Fibroblast of skin of left biceps (primary cell): Measurements from ENCODE around the gene TRAF3.

Experiments used
- DNase-seq, 2 experiments: peaks; one replicate each; pipeline ENCODE4 v3.0.0-alpha.2; 2013; ENCODE audit warnings: low read depth in 2 of 2

The TRAF3 gene, protein sequence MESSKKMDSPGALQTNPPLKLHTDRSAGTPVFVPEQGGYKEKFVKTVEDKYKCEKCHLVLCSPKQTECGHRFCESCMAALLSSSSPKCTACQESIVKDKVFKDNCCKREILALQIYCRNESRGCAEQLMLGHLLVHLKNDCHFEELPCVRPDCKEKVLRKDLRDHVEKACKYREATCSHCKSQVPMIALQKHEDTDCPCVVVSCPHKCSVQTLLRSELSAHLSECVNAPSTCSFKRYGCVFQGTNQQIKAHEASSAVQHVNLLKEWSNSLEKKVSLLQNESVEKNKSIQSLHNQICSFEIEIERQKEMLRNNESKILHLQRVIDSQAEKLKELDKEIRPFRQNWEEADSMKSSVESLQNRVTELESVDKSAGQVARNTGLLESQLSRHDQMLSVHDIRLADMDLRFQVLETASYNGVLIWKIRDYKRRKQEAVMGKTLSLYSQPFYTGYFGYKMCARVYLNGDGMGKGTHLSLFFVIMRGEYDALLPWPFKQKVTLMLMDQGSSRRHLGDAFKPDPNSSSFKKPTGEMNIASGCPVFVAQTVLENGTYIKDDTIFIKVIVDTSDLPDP

DNA sequence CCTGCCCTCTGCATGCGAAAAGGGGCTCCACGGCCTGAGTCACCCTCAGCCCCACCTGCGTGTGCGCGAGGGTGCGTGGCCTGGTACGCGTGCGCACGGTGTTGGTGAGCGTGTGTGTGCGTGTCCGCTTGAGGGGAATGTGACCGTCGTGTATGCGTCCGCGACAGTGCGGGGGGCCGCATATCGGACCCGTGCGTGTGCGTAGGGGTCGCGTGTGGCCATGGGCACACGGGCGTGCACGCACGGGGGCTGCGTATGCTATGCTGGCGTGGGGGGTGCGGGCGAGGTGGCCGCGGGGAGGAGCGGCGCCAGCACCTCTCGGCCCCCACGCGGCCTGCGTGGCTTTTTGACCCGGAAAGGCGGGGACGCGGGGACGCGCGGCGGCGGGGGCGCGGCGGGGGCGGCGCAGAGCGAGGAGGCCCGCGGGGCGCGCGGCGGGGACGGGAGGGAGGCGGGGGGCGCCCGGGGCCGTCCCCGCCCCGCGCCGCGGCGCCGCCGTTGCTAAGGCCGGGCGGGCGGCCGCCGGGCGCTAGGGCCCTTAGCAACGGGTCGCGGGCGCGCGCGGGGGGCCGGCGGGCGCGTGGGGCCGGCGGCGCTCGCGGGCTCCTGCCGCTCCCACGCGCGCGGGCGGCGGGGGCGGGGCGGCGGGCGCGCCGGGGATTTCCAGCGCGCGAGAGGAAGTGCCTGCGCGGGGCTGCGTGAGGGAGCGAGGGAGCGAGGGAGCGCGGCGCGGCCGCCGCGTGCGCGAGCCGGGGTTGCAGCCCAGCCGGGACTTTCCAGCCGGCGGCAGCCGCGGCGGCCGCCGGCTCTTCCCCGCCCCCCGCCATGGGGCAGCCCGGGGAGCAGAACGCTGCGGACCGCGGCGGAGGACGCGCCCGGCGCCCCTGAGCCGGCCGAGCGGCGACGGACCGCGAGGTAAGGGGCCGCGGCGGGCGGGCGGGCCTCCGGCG is at the start of gene TRAF3:
TRAF3 (plus strand) TSS at position 689 of the 950 bp plus-strand sequence. CDS start 92,753 bp downstream, outside the sequence.
- DNase-seq: no peak

DNA sequence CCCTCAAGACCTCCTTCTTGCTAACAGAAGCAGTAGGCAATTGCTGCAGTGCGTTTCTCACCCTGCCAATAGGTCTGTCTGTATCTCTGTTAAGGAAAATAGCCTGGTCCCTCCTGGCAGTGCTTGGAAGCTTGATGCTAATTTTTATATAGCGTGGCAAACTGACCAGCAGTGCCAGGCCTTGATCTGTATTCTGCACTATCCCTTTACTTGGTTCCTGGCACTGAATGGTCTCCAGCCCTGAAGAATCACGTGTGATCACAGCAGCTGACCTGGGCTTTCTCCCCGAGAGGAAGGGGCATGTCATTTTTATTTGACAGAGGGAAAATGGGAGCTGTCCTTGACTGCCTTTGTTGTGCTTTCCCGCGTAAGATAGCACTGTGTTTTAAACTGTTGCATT is 48.7 kb upstream of the TRAF3 start:
- no peak for DNase-seq

DNA sequence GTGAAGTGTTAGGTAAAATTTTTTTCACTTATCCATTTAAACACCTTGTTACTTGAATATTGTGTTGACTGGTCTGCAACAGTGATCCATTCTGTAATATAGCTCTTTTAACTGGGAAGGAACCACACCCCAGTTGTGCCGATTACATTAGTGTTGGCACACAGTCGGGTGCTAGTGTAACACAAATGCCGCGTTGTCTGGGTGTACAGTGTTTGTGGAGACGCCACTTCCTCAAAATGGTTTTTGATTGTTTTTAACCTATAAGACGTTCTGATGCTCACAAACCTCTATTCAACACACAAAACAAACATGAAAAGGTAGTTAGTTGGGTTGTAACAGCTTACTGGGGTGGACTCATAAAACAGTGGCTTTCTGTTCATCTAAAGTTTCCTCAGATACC is 48.0 kb upstream of the TRAF3 start:
- no peak for DNase-seq

DNA sequence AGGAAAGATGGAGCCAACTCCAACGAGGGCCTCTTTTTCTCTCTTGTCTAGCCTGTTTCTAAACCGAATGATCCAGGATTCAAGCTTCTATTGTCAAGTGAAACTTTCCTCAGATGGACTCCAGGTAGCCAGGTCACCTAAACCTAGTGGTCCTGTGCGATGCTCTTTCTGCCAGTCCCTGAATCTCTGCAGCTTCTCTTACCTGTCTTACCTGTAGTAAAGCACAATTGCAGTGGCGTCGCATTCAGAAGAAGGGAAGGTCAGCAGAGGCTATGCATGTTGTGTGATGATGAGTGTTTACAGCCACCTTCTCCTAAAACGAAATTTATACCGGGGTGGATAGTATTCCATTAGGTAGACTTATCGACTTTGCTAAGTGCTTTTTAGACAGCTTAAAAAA is 47.4 kb upstream of the TRAF3 start:
- no peak for DNase-seq

DNA sequence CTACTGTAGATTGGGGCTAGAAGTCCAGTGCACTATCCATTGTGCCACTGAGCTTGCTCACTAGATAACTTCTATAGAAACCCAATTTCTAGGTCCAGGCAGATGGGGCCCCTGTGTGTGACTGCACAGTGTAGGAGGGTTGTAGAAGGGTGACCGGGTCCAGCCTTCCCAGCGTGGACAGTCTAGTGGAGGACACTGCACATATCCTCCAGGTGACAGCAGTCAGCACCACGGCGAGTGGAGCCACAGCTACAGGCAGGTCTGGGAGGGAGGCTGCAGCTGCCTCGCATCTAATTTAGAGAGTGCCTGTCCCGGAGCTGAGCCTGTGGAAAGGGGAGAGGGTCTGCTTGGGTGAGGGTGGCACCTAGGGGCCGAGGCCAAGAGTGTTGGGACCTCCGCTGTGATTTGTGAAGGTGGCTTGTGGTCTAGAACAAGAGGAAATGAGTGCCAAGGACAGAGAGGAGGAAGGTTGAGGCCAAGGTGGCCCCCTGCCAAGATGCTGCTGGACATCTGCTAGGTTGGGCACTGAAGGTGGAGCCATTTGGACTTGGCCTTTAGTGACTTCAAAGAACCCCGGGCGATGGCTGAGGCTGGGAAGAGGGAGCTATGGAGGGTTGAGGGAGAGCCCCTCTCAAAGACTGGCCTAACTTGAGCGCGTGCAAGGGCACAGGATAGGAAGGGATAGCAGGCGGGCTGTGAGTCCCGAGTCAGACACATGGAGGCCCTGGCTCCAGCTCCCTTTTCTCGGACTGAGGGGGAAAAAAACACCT is 46.0 kb upstream of the TRAF3 start:
- DNase-seq: no peak

DNA sequence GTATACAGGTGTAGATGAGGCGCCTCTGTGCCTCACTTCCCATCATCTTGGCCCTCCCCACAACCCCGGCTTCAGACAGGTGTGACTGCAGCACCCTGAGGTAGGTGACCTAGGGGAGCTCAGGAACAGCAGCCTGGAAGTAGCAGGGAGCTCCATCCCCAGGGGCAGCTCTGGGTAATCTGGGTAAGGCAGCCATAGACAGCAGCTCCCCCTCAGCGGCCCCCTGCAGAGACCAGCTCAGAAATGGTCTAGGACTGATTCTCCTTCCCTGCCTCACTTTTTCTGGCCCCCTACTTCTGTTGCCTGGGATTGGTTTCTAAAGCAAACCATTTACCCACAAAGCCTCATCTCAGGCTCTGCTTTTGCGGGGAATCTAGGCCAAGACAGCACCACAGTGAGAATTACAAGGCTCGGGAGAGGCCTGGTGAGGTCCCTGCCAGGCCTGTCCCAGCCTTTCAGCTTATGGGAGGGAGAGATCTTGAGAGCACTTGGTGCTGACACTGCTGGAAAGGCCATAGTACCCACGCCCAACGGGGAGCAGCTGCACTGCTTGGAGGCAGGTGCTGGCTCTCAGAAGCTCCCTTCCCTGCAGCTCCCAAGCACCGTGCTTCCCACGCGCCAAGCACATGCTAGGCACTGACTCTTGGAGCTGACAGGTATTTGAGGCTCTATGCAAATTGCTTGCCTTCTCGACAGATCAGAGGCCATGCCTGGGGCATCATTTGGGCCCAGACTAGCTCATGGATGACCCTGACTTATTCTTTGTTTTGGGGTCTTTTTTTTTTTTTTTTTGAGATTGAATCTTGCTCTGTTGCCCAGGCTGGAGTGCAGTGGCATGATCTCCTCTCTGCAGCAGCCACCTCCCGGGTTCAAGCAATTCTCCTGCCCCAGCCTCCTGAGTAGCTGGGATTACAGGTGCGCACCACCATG is 45.1 kb upstream of the TRAF3 start:
- no peak for DNase-seq

DNA sequence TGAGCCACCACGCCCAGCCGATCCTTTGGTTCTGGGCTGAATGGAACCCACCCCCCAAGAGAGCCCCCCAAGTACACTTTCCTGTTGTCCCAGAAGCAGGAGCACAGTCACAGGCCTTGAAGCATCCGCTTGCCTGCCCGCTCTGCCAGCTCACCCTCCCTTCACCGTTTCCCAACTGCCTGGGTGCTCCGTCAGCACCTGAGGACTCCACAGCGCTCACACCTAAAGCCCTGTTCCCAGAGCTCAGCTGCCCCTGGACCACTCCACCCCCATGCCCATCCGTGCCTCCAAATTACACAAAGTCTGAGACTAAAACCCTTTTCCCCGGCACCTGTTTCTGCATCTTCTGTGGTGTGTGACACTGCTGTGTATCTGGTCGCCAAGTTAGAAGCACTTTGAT is 44.3 kb upstream of the TRAF3 start:
- DNase-seq: no peak

DNA sequence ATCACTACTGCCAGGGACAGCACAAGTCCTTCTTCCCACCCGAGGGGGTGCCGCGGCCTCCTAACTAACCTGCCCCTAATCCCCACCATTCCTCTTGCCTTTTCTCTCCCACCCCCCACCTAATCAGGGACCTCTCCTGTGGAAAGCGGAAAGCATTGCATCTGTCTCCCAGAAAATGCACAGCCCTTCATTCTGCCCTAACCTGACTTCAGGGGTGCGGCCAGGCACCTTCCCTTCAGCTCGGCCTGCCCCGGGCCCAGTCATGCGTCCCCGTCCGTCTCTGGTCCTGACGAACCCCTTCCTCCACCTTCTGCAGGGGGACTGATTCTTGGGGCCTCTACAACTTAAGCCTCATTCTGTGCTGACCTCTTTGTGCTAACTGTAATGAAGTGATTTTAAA is 43.9 kb upstream of the TRAF3 start:
- DNase-seq: no peak

DNA sequence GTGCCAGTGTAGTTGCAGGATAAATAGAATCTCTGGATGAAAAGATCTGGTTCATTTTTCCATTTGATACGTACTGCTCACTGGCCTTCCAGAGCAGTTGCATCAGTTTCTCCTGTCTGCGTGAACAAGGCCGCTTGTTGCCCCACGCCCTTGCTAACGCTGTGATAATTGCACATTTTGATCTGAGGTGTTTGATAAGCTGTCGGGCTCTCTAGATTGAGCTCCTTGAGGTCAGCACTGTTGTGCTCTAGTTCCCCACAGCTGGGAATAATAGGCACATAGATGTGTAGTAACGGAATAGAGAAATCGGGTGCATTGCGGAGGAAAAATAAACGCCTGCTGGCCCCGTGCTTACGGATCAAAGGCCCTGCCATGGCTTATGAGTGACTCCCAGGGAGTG is 42.8 kb upstream of the TRAF3 start:
- DNase-seq: no peak

DNA sequence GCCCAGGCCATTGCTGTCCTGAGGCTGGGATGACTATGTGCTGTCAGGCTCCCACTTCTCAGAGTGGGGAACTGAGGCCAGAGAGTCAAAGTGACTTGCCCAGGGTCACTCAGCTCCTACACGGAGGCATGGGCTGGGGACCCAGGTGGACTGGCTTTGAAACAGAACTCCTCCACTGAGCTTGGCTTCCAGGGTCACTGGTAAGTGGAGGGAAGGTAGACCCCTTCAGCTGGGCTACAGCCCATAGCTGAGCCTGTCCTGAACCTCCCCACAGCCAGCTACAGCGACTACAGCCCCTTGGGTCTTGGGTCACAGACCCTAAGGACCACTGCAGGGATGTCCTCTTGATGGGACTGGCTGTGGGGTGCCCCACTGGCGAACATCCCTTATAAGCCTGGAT is 40.3 kb upstream of the TRAF3 start:
- no peak for DNase-seq

DNA sequence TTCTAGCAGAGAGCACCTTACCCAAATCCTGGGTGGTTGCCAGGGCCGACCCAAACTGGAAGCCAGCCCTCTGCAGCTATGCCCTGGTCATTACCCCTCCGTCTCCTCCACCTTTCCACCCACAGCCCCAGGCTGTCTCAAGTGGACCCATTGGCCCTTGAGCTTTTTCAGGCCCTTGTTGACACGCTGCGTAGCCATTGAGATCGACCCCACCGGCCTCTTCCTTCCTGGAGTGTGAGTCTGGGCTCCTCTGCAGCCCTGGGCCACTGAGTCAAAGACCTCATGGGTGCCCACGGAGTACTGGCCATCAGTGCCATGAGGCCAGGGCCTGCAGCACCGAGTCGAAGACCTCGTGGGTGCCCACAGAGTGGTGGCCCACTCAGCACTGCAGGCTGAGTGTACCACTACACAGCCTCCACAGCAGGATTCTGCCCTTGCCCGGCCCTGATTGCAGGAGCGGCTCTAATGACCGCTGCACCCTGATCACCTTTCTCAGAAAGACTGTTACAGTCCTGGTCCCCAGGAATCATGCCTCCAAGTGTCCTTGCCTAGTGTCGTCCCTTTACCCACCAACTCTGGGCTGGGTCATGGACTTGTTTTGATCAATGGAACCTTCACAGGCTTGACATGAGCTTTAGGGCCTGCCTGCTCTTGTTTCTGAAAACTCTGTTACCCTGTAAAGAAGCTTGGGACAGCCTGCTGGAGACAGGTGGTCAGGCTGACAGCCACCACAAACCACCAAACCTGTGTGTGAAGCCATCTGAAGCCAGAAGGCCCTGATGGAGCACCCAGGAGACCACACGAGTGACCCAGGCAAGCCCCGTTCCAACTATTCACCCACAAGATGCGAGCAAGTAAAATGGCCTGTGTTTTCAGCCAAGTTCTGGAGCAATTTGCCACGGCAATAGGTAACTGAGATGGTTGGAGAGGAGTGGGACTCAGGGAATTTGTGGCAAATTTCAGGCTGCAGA is 39.6 kb upstream of the TRAF3 start:
- DNase-seq: no peak

DNA sequence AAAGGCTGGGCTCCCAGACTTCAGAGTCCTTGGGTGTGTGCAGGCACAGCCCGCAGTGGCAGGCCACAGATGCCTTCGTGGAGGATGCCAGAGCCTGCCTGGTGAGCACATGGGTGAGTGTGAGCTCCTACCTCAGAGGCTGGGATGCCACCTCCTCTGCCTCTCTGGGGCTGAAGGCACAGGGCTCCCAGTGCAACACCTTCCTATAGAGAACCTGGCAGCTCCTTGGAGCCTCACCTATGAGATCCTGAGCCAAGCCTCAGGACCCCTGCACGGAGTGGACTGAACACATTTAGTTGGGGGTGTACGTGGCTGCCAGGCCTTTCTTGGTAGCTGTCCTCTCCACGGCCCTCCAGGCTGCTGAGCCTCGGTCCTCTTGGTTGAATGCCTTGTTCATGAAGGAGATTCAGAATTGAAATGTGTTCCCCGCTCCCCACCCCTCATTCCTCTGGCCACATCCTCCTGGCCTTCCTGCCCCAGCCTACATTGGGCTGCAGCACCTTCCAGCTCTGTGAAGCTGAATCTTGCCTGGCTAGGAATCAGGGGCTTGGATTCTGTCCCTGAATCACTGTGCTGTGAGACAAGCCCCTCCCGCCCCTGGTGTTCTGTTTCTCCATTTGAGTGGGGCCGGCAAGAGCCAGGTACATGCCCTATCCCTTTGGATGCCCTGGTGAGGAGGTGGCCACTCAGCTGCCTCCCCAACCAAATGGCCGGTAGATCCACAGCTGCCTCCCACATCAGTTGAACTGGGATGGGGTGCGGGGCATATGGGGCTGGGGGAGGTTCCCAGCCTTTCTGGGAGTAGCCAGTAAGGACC is 38.7 kb upstream of the TRAF3 start:
- no peak for DNase-seq

DNA sequence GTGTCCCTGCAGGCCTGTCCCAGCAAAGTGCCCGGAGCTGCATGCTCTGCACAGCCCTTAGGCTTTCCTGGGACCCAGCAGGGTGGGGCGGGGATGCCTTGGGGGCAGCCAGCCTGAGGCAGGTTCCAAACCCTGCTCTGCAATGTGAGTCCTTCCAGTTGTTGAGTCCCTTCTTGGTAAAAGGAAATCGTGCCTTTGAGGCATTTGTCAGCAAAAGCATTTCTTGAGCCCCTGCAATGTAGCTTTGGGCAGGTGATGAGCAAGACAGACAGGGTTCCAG is 38.1 kb upstream of the TRAF3 start:
- DNase-seq: no peak

DNA sequence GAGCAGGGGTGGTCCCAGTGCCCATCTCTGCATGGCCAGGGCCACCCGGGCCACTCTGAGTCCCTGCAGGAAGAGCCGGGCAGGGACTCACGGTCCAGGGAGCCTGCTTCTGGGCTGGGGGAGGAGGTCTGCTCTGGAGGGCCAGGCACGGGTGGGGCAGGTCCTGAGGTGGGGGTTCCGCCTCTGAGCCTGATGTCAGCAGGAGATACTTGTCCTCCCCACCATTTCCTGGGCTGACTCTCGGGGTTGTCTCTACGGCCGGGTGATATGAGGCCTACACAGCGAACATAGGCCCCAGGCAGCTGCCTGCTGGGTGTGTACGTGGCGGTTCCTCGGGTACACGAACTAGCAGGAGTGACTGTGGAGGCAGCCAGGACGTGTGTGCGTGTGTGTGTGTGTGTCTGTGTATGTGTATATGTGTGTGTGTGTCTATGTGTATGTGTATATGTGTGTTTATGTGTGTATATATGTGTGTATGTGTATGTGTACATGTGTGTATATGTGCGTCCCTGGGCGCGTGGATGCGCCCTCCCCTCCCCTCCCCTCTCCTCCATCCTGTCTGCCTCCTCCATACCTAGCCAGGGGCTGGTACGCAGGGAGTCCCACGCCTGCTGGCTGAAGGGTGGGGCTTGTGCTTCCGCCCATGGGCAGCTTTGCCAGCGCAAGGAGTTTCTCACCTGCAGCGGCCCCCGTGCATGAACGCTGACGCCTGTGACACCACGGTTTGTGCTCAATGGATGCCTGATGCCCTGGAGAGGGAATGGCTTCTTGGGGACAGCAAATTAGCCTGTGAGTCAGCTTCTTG is 30.4 kb upstream of the TRAF3 start:
- no peak for DNase-seq

DNA sequence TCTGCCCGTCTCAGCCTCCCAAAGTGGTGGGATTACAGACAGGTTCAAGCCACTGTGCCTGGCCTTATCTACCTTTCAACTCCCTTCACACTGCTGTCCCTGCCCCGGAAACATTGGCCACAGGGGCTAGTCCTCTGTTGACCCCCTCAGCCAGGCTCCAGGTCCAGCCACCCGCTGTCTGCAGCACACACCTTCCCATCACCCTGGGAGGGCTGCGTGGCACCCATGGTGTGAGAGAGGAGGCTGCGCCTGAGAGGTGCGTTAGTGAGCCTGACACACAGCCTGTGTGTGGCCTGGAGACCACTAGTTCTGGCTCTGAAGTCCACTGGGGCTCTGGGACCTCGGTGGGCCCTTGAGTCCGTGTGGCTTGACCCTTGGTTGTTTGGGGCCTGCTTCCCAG is 28.4 kb upstream of the TRAF3 start:
- no peak for DNase-seq

DNA sequence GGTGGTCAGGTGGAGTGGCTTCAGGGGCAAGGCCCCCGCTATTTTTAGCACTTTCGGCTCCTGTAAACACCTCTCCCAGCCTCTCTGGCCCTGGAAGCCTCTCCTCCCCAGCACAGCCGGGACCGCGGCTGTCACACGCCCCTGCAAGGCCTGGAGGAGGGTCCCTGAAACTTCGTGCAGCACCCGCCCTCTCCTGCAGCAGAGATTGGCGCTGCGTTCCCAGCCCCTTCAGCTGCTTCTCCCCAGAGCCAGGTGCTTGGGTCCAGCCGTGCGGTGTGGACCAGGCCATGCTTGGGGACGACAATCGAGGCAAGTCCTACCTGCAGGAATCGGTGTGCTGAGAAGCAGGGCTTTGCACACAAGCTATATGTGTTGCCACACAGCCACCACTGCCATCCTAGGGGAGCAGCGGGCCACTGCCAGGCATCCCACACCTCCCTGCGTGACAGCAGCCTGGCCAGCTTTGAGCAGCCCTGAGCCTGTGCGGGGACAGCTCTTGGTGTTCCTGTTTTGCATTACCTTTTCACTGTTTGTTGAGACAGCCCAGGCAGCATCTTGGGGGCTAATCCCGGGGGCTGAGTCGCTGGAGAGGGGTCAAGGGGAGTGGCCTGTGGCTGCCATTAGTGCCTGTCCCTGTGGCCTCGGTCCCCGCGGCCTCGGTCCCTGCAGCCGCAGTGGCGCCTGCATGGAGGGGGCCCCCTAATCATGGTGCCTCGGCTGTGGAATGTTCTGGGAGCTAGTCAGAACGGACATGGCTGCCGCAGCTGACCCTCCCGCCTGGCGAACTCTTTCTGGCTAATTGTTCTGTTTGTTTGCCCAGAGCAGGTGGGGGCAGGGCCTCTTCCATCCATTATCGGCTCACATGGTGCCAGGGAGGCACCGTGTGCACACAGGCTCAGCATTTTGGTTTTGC is 27.6 kb upstream of the TRAF3 start:
- no peak for DNase-seq

DNA sequence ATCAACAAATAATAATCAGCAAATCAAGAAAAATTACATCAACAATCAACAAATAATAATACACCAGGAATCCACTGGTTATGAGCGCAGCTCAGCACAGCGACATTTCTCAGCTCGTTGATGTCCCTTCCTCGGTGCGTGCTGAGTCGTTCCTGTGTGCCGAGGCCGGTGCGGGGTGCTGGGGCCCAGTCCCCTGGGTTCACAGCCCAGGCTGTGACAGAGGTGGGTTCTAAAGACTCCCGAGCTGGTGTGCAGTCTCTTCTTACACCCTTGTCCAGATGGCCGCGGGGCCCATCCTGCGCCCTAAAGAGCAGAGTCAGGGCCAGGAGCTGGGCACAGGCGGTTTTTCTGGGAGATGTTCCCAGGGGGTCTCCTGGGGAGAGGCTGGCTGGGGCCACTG is 26.9 kb upstream of the TRAF3 start:
- no peak for DNase-seq
